22Rv1 (cell line): ENCODE measurements around the gene ADCY9.

Experiments used
- ZFX ChIP-seq: fragments of 450-650 bp; IDR thresholded peaks from 2 replicates; pipeline ENCODE4 v1.6.1; 2017; ENCODE audit warnings: antibody characterized with exemption, borderline replicate concordance
- TF ChIP-seq, protein P1 (sequence below): fragments of 450-650 bp; IDR thresholded peaks from 2 replicates; pipeline ENCODE4 v1.5.1; 2017; ENCODE audit warnings: mild to moderate bottlenecking

DNA sequence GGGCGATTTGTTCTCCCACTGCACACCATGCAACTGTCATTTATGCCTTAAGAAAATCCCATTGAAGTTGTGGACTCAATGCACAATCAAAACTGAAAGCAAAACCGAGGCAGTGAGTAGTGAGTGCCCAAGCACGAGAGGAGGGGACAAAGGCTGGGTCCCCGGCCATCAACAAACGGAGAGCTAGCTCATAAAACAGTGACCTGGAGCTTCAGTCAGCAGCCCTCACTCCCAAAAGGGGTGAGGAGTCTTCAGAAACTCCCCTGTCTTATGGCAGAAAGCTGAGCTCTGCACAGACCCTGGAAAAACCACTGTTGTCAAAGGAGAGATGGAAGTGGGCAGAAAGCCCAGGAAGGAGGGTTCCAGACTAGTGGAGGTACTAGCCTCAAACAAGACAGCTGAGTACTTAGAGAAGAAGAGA, 96.9 kb downstream of the ADCY9 start:
- TF ChIP-seq, protein P1, sequence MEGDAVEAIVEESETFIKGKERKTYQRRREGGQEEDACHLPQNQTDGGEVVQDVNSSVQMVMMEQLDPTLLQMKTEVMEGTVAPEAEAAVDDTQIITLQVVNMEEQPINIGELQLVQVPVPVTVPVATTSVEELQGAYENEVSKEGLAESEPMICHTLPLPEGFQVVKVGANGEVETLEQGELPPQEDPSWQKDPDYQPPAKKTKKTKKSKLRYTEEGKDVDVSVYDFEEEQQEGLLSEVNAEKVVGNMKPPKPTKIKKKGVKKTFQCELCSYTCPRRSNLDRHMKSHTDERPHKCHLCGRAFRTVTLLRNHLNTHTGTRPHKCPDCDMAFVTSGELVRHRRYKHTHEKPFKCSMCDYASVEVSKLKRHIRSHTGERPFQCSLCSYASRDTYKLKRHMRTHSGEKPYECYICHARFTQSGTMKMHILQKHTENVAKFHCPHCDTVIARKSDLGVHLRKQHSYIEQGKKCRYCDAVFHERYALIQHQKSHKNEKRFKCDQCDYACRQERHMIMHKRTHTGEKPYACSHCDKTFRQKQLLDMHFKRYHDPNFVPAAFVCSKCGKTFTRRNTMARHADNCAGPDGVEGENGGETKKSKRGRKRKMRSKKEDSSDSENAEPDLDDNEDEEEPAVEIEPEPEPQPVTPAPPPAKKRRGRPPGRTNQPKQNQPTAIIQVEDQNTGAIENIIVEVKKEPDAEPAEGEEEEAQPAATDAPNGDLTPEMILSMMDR: no peak
- TF ChIP-seq ZFX: no peak
